ENCODE measurements around the gene LSM3.

LSM3 gene

GRCh38 chr3:14161282-14161681 is 17.3 kb upstream of the LSM3 start:
- H3K36me3 ChIP-seq (ENCODE audit: low read depth), result peaks cover 93% of the 10 kb centered on the region
- DNase-seq (ENCODE audit: low spot score) (no peak), ATAC-seq (ENCODE audit: low read depth) (no peak)
- H3K4me1 ChIP-seq (ENCODE audit: insufficient read depth, poor library complexity, severe bottlenecking), result peaks cover 14% of the 10 kb centered on the region
- no peak for TF ChIP-seq CTCF (IDR thresholded peaks at IDR 0.05; ENCODE audit: poor library complexity, severe bottlenecking)
- no peak overlapping the region for H3K4me3 ChIP-seq (ENCODE audit: severe bottlenecking)
- H3K27ac ChIP-seq (ENCODE audit: poor library complexity, severe bottlenecking), result no peak overlapping the region
- no peaks in the 10 kb centered on the region for H3K27me3 ChIP-seq (ENCODE audit: insufficient read depth, poor library complexity, severe bottlenecking)
- peaks cover 7% of the 10 kb centered on the region for H3K9me3 ChIP-seq (ENCODE audit: severe bottlenecking)

- ATAC-seq (ENCODE audit: low read depth) (no peak), DNase-seq (ENCODE audit: low spot score) (no peak)
- Histone ChIP-seq H3K36me3 (ENCODE audit: low read depth) (peaks cover 93% of the 10 kb centered on the region), H3K4me1 (ENCODE audit: insufficient read depth, poor library complexity, severe bottlenecking) (peaks cover 5% of the 10 kb centered on the region), H3K27ac (ENCODE audit: poor library complexity, severe bottlenecking) (no peak overlapping the region), H3K4me3 (ENCODE audit: severe bottlenecking) (no peak overlapping the region), H3K9me3 (ENCODE audit: severe bottlenecking) (peaks cover 7% of the 10 kb centered on the region), H3K27me3 (ENCODE audit: insufficient read depth, poor library complexity, severe bottlenecking) (no peaks in the 10 kb centered on the region)
- no peak for TF ChIP-seq CTCF (IDR thresholded peaks at IDR 0.05; ENCODE audit: poor library complexity, severe bottlenecking)
Observed at GRCh38 chr3:14162178-14162577, 16.4 kb upstream of the LSM3 start.

- no peak for TF ChIP-seq CTCF (IDR thresholded peaks at IDR 0.05; ENCODE audit: poor library complexity, severe bottlenecking)
- Histone ChIP-seq H3K4me1 (ENCODE audit: insufficient read depth, poor library complexity, severe bottlenecking) (peaks cover 24% of the 10 kb centered on the region), H3K9me3 (ENCODE audit: severe bottlenecking) (no peaks in the 10 kb centered on the region), H3K36me3 (ENCODE audit: low read depth) (peaks cover 96% of the 10 kb centered on the region), H3K4me3 (ENCODE audit: severe bottlenecking) (no peak overlapping the region), H3K27me3 (ENCODE audit: insufficient read depth, poor library complexity, severe bottlenecking) (no peaks in the 10 kb centered on the region), H3K27ac (ENCODE audit: poor library complexity, severe bottlenecking) (peak overlapping the region; percentile 61)
- peak; percentile 56 for ATAC-seq (ENCODE audit: low read depth)
- DNase-seq (ENCODE audit: low spot score), result no peak
Observed at GRCh38 chr3:14166877-14167603, 11.6 kb upstream of the LSM3 start.

- Histone ChIP-seq H3K36me3 (ENCODE audit: low read depth) (peaks cover 84% of the 10 kb centered on the region), H3K4me1 (ENCODE audit: insufficient read depth, poor library complexity, severe bottlenecking) (peaks cover 28% of the 10 kb centered on the region), H3K27ac (ENCODE audit: poor library complexity, severe bottlenecking) (peak overlapping the region; percentile 63), H3K4me3 (ENCODE audit: severe bottlenecking) (no peak overlapping the region), H3K27me3 (ENCODE audit: insufficient read depth, poor library complexity, severe bottlenecking) (no peaks in the 10 kb centered on the region), H3K9me3 (ENCODE audit: severe bottlenecking) (no peaks in the 10 kb centered on the region)
- TF ChIP-seq CTCF (IDR thresholded peaks at IDR 0.05; ENCODE audit: poor library complexity, severe bottlenecking), result no peak
- DNase-seq (ENCODE audit: low spot score) (no peak), ATAC-seq (ENCODE audit: low read depth) (no peak)
Observed at GRCh38 chr3:14169435-14169834, 9.2 kb upstream of the LSM3 start.

GRCh38 chr3:14169871-14170270 is 8.7 kb upstream of the LSM3 start:
- H3K27me3 ChIP-seq (ENCODE audit: insufficient read depth, poor library complexity, severe bottlenecking), result no peaks in the 10 kb centered on the region
- no peak for DNase-seq (ENCODE audit: low spot score)
- ATAC-seq (ENCODE audit: low read depth), result 0 out of 3 replicates have a peak, but pooled peaks have one; percentile 25
- H3K36me3 ChIP-seq (ENCODE audit: low read depth), result peaks cover 80% of the 10 kb centered on the region
- H3K4me1 ChIP-seq (ENCODE audit: insufficient read depth, poor library complexity, severe bottlenecking), result peaks cover 32% of the 10 kb centered on the region
- no peaks in the 10 kb centered on the region for H3K9me3 ChIP-seq (ENCODE audit: severe bottlenecking)
- peak overlapping the region; percentile 63 for H3K27ac ChIP-seq (ENCODE audit: poor library complexity, severe bottlenecking)
- no peak for TF ChIP-seq CTCF (IDR thresholded peaks at IDR 0.05; ENCODE audit: poor library complexity, severe bottlenecking)
- H3K4me3 ChIP-seq (ENCODE audit: severe bottlenecking), result no peak overlapping the region

Data from RWPE2 (cell line).